HG02973 (cell line): Measurements from ENCODE around the gene P2RX2.

Experiments used
- ATAC-seq: cut with Tn5 transposase; IDR thresholded peaks from one replicate; pipeline ENCODE4 v1.9.1; 2021; ENCODE audit warnings: moderate library complexity; ENCODE audit not compliant: unreplicated experiment

P2RX2 gene

GRCh38 chr12:132619386-132620112, 973 bp downstream of the P2RX2 start:
- ATAC-seq: no peak

GRCh38 chr12:132620113-132620898, 1.7 kb downstream of the P2RX2 start:
- no peak for ATAC-seq

GRCh38 chr12:132620899-132621656, 2.5 kb downstream of the P2RX2 start:
- no peak for ATAC-seq

GRCh38 chr12:132621657-132622435, 3.3 kb downstream of the P2RX2 start:
- ATAC-seq: no peak

- no peak for ATAC-seq
These were observed 4.0 kb downstream of the P2RX2 start for GRCh38 chr12:132622437-132623071.

- no peak for ATAC-seq
These were observed 4.7 kb downstream of the P2RX2 start for GRCh38 chr12:132623072-132623869.

GRCh38 chr12:132624186-132624855, 5.7 kb downstream of the P2RX2 start:
- ATAC-seq: no peak

GRCh38 chr12:132624910-132625630, 6.5 kb downstream of the P2RX2 start:
- ATAC-seq: no peak

- ATAC-seq: no peak
These were observed 7.3 kb downstream of the P2RX2 start for GRCh38 chr12:132625731-132626430.

- no peak for ATAC-seq
These were observed 10.8 kb downstream of the P2RX2 start for GRCh38 chr12:132629330-132629729.

GRCh38 chr12:132630672-132631071, 12.1 kb downstream of the P2RX2 start:
- no peak for ATAC-seq

GRCh38 chr12:132631666-132632065, 13.1 kb downstream of the P2RX2 start:
- no peak for ATAC-seq

GRCh38 chr12:132632521-132633228, 14.1 kb downstream of the P2RX2 start:
- ATAC-seq: no peak

GRCh38 chr12:132633398-132633797, 14.8 kb downstream of the P2RX2 start:
- ATAC-seq: no peak

GRCh38 chr12:132633901-132634300, 15.3 kb downstream of the P2RX2 start:
- ATAC-seq: no peak

- ATAC-seq: no peak
These were observed 15.9 kb downstream of the P2RX2 start for GRCh38 chr12:132634411-132634990.
